K562 (cell line): ENCODE results near the gene CRACR2B. TPM values are rescaled to one million over a fixed set of nuclear protein-coding genes. Genes with fewer than 3 reads are reported as not detected.

Experiments
- ATAC-seq: fragments of 200-7000 bp; cut with Tn5 transposase; 3 replicates; pipeline ENCODE4 v1.9.1; 2020; ENCODE audit warnings: moderate library complexity
- BruUV-seq: library from RNA; stranded (reverse); fragments of 400-500 nt; replicated peaks from 2 replicates; lab custom pipeline; 2021; lab: Mats Ljungman, UMichigan
- CTCF ChIA-PET: fragments of 300-600 bp; formaldehyde crosslinking; extraction: SDS; loops from one replicate; lab custom pipeline; 2021; ENCODE audit warnings: low intra/inter-chr PET ratio; lab: Yijun Ruan, JAX
- POLR2A ChIA-PET: fragments of 300-600, 350-650 bp; sonication (Branson Sonifier 250); formaldehyde crosslinking; extraction: SDS; loops from one replicate; lab custom pipeline; 2021; ENCODE audit warnings: antibody characterized with exemption, inconsistent platforms; lab: Yijun Ruan, JAX
- DNase-seq, 4 experiments: peaks; one replicate each; pipeline versions ENCODE4 v3.0.0 to v3.0.0-alpha.2; 2011 to 2018; ENCODE audit warnings: low spot score in 3 of 4, mixed read lengths in 3 of 4; ENCODE audit errors: extremely low read depth in 1 of 4
- FAIRE-seq: peaks from 2 replicates; lab custom pipeline; 2011; peaks lifted over from hg19 to GRCh38; lab: Jason Lieb, UNC
- H2AFZ ChIP-seq: 2 replicates; pipeline ENCODE4 v1.6.0; 2011; ENCODE audit warnings: low read depth, low read length, control low read depth, inconsistent platforms
- H3K27ac ChIP-seq: fragments of 200-600 bp; 3 replicates; pipeline ENCODE4 v1.8.0; 2011; ENCODE audit warnings: low read depth, mild to moderate bottlenecking, control low read depth, inconsistent platforms, low read length, moderate library complexity, mixed read lengths; ENCODE audit errors: extremely low read depth
- H3K27me3 ChIP-seq, 2 experiments: fragments of 300-600 bp in 1 of 2; 2 replicates in 1 of 2; 3 replicates in 1 of 2; pipeline versions ENCODE4 v1.6.0 to v1.8.0; 2011; ENCODE audit warnings: inconsistent platforms in 2 of 2, low read length in 2 of 2, mild to moderate bottlenecking in 1 of 2, mixed read lengths in 1 of 2, moderate library complexity in 1 of 2; ENCODE audit not compliant: control insufficient read depth in 2 of 2, insufficient read depth in 2 of 2
- H3K36me3 ChIP-seq: fragments of 300-600 bp; 3 replicates; pipeline ENCODE4 v1.8.0; 2011; ENCODE audit warnings: mild to moderate bottlenecking, low read length, inconsistent platforms; ENCODE audit not compliant: control insufficient read depth, insufficient read depth
- H3K4me1 ChIP-seq, 2 experiments: fragments of 200-600 bp in 1 of 2; replicated peaks in 1 of 2; 2 replicates in 1 of 2; 3 replicates in 1 of 2; pipeline versions ENCODE4 v1.5.1 to v1.8.0; 2011; ENCODE audit warnings: inconsistent platforms in 2 of 2, low read length in 2 of 2, mild to moderate bottlenecking in 1 of 2, mixed read lengths in 1 of 2, moderate library complexity in 1 of 2; ENCODE audit not compliant: control insufficient read depth in 2 of 2, insufficient read depth in 2 of 2
- H3K4me2 ChIP-seq: 2 replicates; pipeline ENCODE4 v1.6.1; 2011; ENCODE audit warnings: low read length, control low read depth, inconsistent platforms, mixed read lengths; ENCODE audit not compliant: insufficient read depth
- H3K4me3 ChIP-seq: fragments of 200-600 bp; sonication (generic), shearing (Covaris generic); 2 replicates; pipeline ENCODE4 v1.5.1; 2016; ENCODE audit warnings: control low read depth, inconsistent platforms
- H3K79me2 ChIP-seq: fragments of 200-600 bp; 3 replicates; pipeline ENCODE4 v1.8.0; 2011; ENCODE audit warnings: low read length, inconsistent platforms; ENCODE audit not compliant: control insufficient read depth, insufficient read depth
- H3K9ac ChIP-seq, 2 experiments: 2 replicates each; pipeline versions ENCODE4 v1.6.0 to v1.6.1; 2011; ENCODE audit warnings: low read depth in 2 of 2, low read length in 2 of 2, control low read depth in 1 of 2, inconsistent platforms in 1 of 2, mild to moderate bottlenecking in 1 of 2, mixed read lengths in 1 of 2; ENCODE audit not compliant: insufficient read depth in 1 of 2
- H3K9me1 ChIP-seq: one replicate; pipeline ENCODE4 v1.6.0; 2011; ENCODE audit warnings: inconsistent platforms, mild to moderate bottlenecking, low read length, moderate library complexity; ENCODE audit not compliant: control insufficient read depth, insufficient read depth
- H3K9me3 ChIP-seq: replicated peaks from 2 replicates; pipeline ENCODE4 v1.5.1; 2011; ENCODE audit warnings: low read depth, low read length, inconsistent platforms; ENCODE audit not compliant: control insufficient read depth, insufficient read depth
- H4K20me1 ChIP-seq: replicated peaks from 2 replicates; pipeline ENCODE4 v1.6.1; 2011; ENCODE audit warnings: low read length, inconsistent platforms, mixed read lengths; ENCODE audit not compliant: control insufficient read depth, insufficient read depth
- CREB5 ChIP-seq: fragments of 250-450 bp; sonication (Bioruptor Pico); IDR thresholded peaks from 2 replicates; pipeline ENCODE4 v1.5.0; 2020; ENCODE audit warnings: mild to moderate bottlenecking
- ESRRB ChIP-seq: fragments of 250-450 bp; sonication (Bioruptor Pico); IDR thresholded peaks from 2 replicates; pipeline ENCODE4 v1.5.0; 2020; ENCODE audit warnings: mild to moderate bottlenecking, moderate library complexity, borderline replicate concordance
- GTF2A2 ChIP-seq: IDR thresholded peaks from 2 replicates; pipeline ENCODE4 v1.6.1; 2016; ENCODE audit warnings: mild to moderate bottlenecking, missing genetic modification characterization, missing compliant biosample characterization
- JUN ChIP-seq, 2 experiments: sonication (generic) in 1 of 2; formaldehyde crosslinking in 1 of 2; IDR thresholded peaks; 2 replicates each; pipeline versions ENCODE4 v1.6.1 to v1.8.0; 2012 to 2022; ENCODE audit warnings: borderline replicate concordance in 2 of 2, mild to moderate bottlenecking in 2 of 2, improper control_type of control experiment in 1 of 2, low read depth in 1 of 2, low read length in 1 of 2, missing genetic modification reagents in 1 of 2
- KAT8 ChIP-seq: fragments of 450-650 bp; IDR thresholded peaks from 2 replicates; pipeline ENCODE4 v1.6.1; 2016; ENCODE audit warnings: low read depth, mild to moderate bottlenecking
- NFIC ChIP-seq: fragments of 450-650 bp; IDR thresholded peaks from 2 replicates; pipeline ENCODE4 v1.6.1; 2017; ENCODE audit warnings: mild to moderate bottlenecking, inconsistent platforms
- RBFOX2 ChIP-seq: fragments of 200-400 bp; formaldehyde crosslinking; IDR thresholded peaks from 2 replicates; pipeline ENCODE4 v1.6.1; 2017; ENCODE audit warnings: low read depth, mild to moderate bottlenecking, low read length, moderate library complexity
- SMARCA5 ChIP-seq: fragments of 450-650 bp; IDR thresholded peaks from 2 replicates; pipeline ENCODE4 v1.6.1; 2016
- ZBTB5 ChIP-seq: fragments of 450-650 bp; IDR thresholded peaks from 2 replicates; pipeline ENCODE4 v1.6.1; 2017; ENCODE audit warnings: antibody characterized with exemption
- ZKSCAN1 ChIP-seq: fragments of 150-350 bp; IDR thresholded peaks from 2 replicates; pipeline ENCODE4 v1.6.1; 2016; ENCODE audit warnings: low read depth, low read length
- ZNF764 ChIP-seq: fragments of 250-450 bp; sonication (Bioruptor Pico); IDR thresholded peaks from 2 replicates; pipeline ENCODE4 v1.4.0; 2020; ENCODE audit warnings: low read depth, mild to moderate bottlenecking, moderate library complexity
- WGBS: fragments of 100-300 bp; shearing (Covaris generic); methylation state at CpG from one replicate; pipeline ENCODE4 v1.1.6; 2016; ENCODE audit warnings: low coverage, mixed read lengths; ENCODE audit not compliant: insufficient coverage; ENCODE audit errors: missing lambda C conversion rate; 5-methylcytosine and 5-hydroxymethylcytosine counted together
- in situ Hi-C: fragments of 300-500 bp; cut with MboI; formaldehyde crosslinking; loops from 4 replicates; pipeline ENCODE4 v1.15.0; 2018; ENCODE audit warnings: inconsistent platforms, mixed read lengths
- intact Hi-C: fragments of 100-400 bp; cut with micrococcal nuclease; formaldehyde crosslinking; loops from 2 replicates; pipeline ENCODE4 v1.14.2; 2022
- polyA plus RNA-seq, 8 experiments: library from polyadenylated mRNA; depleted of rRNA in 4 of 8; stranded (reverse) in 5 of 8; unstranded in 3 of 8; fragments of >200 nt; fragmentation: Nextera tagmentation in 2 of 8; fragmentation: Illumina TruSeq in 1 of 8; extraction: Ambion mirVana in 2 of 8; extraction: Trizol in 1 of 8; gene quantifications; 2 replicates each; pipeline versions ENCODE4 v1.2.1 to v1.2.3, GENCODE V29; 2011 to 2014; ENCODE audit warnings: inconsistent platforms in 1 of 8, missing spikeins in 1 of 8
- total RNA-seq, 7 experiments: library from RNA; depleted of rRNA in 6 of 7; stranded (reverse); fragments of >200 nt in 6 of 7; fragmentation: Illumina TruSeq in 2 of 7; extraction: Trizol in 2 of 7; gene quantifications; 2 replicates each; pipeline versions ENCODE4 v1.2.1 to v1.2.3, GENCODE V29; 2011 to 2021; ENCODE audit warnings: low replicate concordance in 1 of 7
- TF ChIP-seq, protein P1 (sequence below), 2 experiments: IDR thresholded peaks; 2 replicates each; pipeline ENCODE4 v1.6.1; 2011; ENCODE audit warnings: borderline replicate concordance in 1 of 2, control low read depth in 1 of 2, low read depth in 1 of 2, low read length in 1 of 2, mild to moderate bottlenecking in 1 of 2, mixed read lengths in 1 of 2, moderate library complexity in 1 of 2; ENCODE audit not compliant: insufficient read depth in 1 of 2, insufficient read length in 1 of 2, poor library complexity in 1 of 2, severe bottlenecking in 1 of 2; ENCODE audit errors: extremely low read depth in 1 of 2
- TF ChIP-seq, protein P2 (sequence below): fragments of 250-450 bp; sonication (Bioruptor Pico); IDR thresholded peaks from 2 replicates; pipeline ENCODE4 v1.5.1; 2021; ENCODE audit warnings: mild to moderate bottlenecking
- TF ChIP-seq, protein P3 (sequence below): fragments of 250-450 bp; sonication (Bioruptor Pico); IDR thresholded peaks from 2 replicates; pipeline ENCODE4 v1.9.0; 2021; ENCODE audit warnings: mild to moderate bottlenecking

The CRACR2B gene
- total and polyA plus RNA-seq, 9 of the 15 experiments (the other 6 are each of a cell fraction or from before 2014, with no cell fraction given), result 0.10 to 51.0 (median 6.0) TPM

GRCh38 chr11:839875-840617, 12.3 kb downstream of the CRACR2B start:
- ChIA-PET POLR2A (interaction anchor here (0.5 to 5.2 kb wide), 13 partner anchors 8 to 678 kb away, joined by 3 to 36 read pairs (median 4); partner anchors contain the start of genes CRACR2B and PNPLA2), CTCF (no interaction called here)
- in situ Hi-C loops (no loop called here), intact Hi-C loops (loop anchor here (10.0 kb wide), 1 partner anchor 75 kb away; the partner anchor contains the start of gene CHID1)
- no TSS peak for BruUV-seq
- Histone ChIP-seq H3K9me3 (no peaks in the 10 kb centered on the region), H3K27me3 (no peaks in the 10 kb centered on the region), H3K4me2 (peak overlapping the region; percentile 80; the same call in 1 of the 2 replicates), H3K79me2 (peaks cover 66% of the 10 kb centered on the region), H3K9me1 (peaks cover 4% of the 10 kb centered on the region), H4K20me1 (no peaks in the 10 kb centered on the region; the same call in 1 of the 2 replicates), H3K4me1 (peaks cover 37 to 82% of the 10 kb centered on the region in 2 experiments), H3K36me3 (peaks cover 57% of the 10 kb centered on the region; the same call in 2 of the 3 replicates), H3K27ac (peak overlapping the region; percentile 7; the same call in 1 of the 3 replicates), H3K9ac (peak overlapping the region; percentile 91 to 93; a peak in 3 of 4 replicates), H2AFZ (no peak overlapping the region), H3K4me3 (peak overlapping the region; percentile 98; the same call in 1 of the 2 replicates)
- FAIRE-seq (peak; percentile 23), ATAC-seq (peak; percentile 45), DNase-seq (peak in 1 of 4 experiments; percentile 60)
- WGBS, result 79% methylated on average over 24 of the region's 25 CpGs
- TF ChIP-seq GTF2A2 (tag), result no peak
- TF ChIP-seq, protein P1, sequence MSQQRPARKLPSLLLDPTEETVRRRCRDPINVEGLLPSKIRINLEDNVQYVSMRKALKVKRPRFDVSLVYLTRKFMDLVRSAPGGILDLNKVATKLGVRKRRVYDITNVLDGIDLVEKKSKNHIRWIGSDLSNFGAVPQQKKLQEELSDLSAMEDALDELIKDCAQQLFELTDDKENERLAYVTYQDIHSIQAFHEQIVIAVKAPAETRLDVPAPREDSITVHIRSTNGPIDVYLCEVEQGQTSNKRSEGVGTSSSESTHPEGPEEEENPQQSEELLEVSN (IDR thresholded peaks at IDR 0.05; ENCODE audit: borderline replicate concordance in 1 of 2, extremely low read depth in 1 of 2, insufficient read depth in 1 of 2, insufficient read length in 1 of 2, low read depth in 1 of 2, low read length in 1 of 2, poor library complexity in 1 of 2, severe bottlenecking in 1 of 2), result no peak
- TF ChIP-seq ESRRB (CRISPR knock-in tag), result no peak
- no peak for TF ChIP-seq JUN (IDR thresholded peaks at IDR 0.05; ENCODE audit: borderline replicate concordance, low read depth, low read length)
- TF ChIP-seq JUN (CRISPR knock-in tag; IDR thresholded peaks at IDR 0.05; ENCODE audit: borderline replicate concordance), result no peak
- TF ChIP-seq CREB5 (CRISPR knock-in tag), result no peak
- TF ChIP-seq, protein P2, sequence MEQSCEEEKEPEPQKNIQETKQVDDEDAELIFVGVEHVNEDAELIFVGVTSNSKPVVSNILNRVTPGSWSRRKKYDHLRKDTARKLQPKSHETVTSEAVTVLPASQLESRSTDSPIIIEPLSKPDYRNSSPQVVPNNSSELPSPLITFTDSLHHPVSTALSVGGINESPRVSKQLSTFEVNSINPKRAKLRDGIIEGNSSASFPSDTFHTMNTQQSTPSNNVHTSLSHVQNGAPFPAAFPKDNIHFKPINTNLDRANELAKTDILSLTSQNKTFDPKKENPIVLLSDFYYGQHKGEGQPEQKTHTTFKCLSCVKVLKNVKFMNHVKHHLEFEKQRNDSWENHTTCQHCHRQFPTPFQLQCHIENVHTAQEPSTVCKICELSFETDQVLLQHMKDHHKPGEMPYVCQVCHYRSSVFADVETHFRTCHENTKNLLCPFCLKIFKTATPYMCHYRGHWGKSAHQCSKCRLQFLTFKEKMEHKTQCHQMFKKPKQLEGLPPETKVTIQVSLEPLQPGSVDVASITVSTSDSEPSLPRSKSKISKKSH, result no peak
- TF ChIP-seq ZBTB5, result no peak
- peak; percentile 48; the same call in 1 of the 2 replicates for TF ChIP-seq RBFOX2
- no peak for TF ChIP-seq SMARCA5
- TF ChIP-seq ZNF764, result peak; percentile 98
- TF ChIP-seq KAT8, result no peak
- TF ChIP-seq NFIC, result no peak
- TF ChIP-seq, protein P3, sequence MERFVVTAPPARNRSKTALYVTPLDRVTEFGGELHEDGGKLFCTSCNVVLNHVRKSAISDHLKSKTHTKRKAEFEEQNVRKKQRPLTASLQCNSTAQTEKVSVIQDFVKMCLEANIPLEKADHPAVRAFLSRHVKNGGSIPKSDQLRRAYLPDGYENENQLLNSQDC, result no peak
- no peak for TF ChIP-seq ZKSCAN1
